GM12872 (cell line): Measurements from ENCODE around the gene SLC16A11.

Experiments used
- TF ChIP-seq, protein P1 (sequence below): IDR thresholded peaks from 3 replicates; pipeline ENCODE4 v1.5.1; 2011; ENCODE audit warnings: low read depth, mild to moderate bottlenecking, low read length, moderate library complexity; ENCODE audit not compliant: insufficient read depth

Gene SLC16A11

DNA sequence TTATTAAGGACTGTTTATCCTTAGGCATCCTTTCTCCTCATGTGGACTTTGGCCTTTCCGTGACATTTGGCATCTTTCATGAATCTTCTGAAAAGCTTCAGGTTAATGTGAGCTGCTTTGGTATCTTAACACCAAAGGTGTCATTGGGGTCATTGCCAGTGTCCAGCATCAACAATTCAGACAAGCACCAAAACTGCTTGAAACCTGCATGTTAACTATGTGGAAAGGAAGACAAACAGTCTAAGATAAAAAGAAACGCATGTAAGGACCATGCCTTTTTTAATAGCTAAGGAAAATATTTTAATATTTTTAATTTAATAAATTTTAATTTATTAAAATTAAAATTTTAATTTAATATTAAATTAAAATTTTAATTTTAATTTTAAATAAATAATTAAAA, 40.1 kb downstream of the SLC16A11 start:
- TF ChIP-seq, protein P1, sequence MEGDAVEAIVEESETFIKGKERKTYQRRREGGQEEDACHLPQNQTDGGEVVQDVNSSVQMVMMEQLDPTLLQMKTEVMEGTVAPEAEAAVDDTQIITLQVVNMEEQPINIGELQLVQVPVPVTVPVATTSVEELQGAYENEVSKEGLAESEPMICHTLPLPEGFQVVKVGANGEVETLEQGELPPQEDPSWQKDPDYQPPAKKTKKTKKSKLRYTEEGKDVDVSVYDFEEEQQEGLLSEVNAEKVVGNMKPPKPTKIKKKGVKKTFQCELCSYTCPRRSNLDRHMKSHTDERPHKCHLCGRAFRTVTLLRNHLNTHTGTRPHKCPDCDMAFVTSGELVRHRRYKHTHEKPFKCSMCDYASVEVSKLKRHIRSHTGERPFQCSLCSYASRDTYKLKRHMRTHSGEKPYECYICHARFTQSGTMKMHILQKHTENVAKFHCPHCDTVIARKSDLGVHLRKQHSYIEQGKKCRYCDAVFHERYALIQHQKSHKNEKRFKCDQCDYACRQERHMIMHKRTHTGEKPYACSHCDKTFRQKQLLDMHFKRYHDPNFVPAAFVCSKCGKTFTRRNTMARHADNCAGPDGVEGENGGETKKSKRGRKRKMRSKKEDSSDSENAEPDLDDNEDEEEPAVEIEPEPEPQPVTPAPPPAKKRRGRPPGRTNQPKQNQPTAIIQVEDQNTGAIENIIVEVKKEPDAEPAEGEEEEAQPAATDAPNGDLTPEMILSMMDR = no peak

DNA sequence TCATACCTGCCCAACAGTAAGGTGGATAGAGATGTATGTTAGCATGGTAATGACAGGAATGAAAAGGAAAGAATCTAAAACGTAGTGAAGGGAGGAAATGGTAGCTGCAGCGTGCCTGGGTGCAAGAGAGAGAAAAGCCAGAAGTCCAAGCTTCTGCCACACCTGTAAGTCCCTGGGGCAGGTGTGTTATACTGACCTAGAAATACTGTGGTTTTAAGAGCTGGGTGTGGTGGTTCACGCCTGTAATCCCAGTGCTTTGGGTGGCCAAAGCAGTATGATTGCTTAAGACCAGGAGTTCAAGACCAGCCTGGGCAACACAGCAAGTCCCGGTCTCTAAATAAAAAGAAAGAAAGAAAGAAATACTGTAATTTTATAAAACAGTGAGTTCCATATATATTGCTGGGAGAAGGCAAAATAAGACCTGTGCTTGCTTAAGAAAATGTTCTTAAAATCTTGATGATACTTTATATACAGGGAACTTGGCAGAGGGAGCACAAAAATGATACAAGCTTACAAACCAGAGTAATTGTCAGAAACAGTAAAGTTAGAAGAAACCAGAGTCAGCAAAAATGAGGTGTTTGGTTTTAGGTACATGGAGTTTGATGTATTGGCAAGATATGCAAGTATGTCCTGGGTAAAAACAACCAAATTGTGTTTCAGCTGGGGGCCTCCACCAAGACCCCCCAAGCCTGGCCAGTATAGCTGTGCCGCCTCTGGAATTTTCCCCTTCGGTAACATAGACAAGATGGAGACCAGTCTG, 41.4 kb downstream of the SLC16A11 start:
- TF ChIP-seq, protein P1 = no peak

- TF ChIP-seq, protein P1 = peak; percentile 61
These were observed 42.5 kb downstream of the SLC16A11 start for GRCh38 chr17:7001318-7001961.

- TF ChIP-seq, protein P1 = no peak
These were observed 44.9 kb downstream of the SLC16A11 start for GRCh38 chr17:6998855-6999508.

- TF ChIP-seq, protein P1 = no peak
These were observed 46.7 kb downstream of the SLC16A11 start for GRCh38 chr17:6997171-6997570.

DNA sequence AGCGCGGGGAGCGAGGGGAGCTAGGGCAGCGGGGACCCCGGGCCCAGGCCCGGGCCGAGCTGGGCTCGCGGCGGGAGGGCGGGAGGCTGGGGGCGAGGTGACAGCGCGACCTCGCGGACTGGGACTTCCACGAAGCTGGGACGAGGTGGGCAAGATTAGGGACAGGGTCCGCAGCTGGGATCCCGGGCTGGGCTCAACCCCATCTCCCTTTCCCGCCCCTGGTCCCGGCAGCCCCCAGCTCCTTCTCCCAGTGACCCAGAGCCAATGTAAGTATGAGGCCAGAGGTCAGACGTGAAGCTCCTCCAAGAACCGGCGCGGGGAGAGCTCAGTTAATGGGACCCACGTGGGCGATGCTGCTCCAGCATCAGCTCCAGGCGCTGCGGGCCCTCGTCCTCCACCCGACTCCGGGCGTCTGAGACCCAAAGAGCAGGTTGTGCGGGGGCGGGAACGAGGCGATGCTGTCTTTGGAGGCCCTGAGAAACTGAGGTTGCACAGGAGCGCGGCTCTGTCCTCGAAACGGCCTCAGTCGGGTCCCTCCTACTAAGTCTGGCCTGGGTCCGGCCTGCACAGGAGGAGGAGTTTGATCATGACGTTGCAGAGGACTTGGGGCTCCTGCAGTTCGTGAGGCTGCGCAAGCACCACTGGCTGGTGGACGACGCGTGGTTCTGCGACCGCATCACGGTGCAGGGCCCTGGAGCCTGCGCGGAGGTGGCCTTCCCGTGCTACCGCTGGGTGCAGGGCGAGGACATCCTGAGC, 47.5 kb downstream of the SLC16A11 start:
- TF ChIP-seq, protein P1 = no peak
